Endothelial cell of umbilical vein (primary cell): Measurements from ENCODE around the gene SULT1A2. TPM values are rescaled to one million over a fixed set of nuclear protein-coding genes. Genes with fewer than 3 reads are reported as not detected.

Experiments used
- BruUV-seq: library from RNA; stranded (reverse); fragments of 400-500 nt; replicated peaks from 2 replicates; lab custom pipeline; 2021; lab: Mats Ljungman, UMichigan
- CTCF ChIA-PET: fragments of 300-600, 350-600 bp; sonication (Branson Sonifier 250); formaldehyde crosslinking; loops from one replicate; lab custom pipeline; 2021; ENCODE audit warnings: antibody characterized with exemption, inconsistent platforms; lab: Charles Lee
- POLR2A ChIA-PET: fragments of 300-600, 350-600 bp; sonication (Branson Sonifier 250); formaldehyde crosslinking; loops from one replicate; lab custom pipeline; 2021; ENCODE audit warnings: antibody characterized with exemption, inconsistent platforms; lab: Charles Lee
- DNase-seq: peaks from one replicate; pipeline ENCODE4 v3.0.0-alpha.2; 2011; ENCODE audit warnings: low read depth, low spot score
- FAIRE-seq: peaks from 2 replicates; lab custom pipeline; 2011; peaks lifted over from hg19 to GRCh38; lab: Jason Lieb, UNC
- H2AFZ ChIP-seq: 2 replicates; pipeline ENCODE4 v1.6.0; 2012; ENCODE audit warnings: low read depth, low read length, control low read depth, inconsistent platforms
- H3K27ac ChIP-seq: 2 replicates; pipeline ENCODE4 v1.5.1; 2011; ENCODE audit warnings: low read depth, mild to moderate bottlenecking, control low read depth, low read length, moderate library complexity; ENCODE audit not compliant: insufficient read depth
- H3K27me3 ChIP-seq, 2 experiments: 2 replicates each; pipeline versions ENCODE4 v1.6.0 to v1.6.1; 2011; ENCODE audit warnings: low read length in 2 of 2, mixed read lengths in 1 of 2; ENCODE audit not compliant: control insufficient read depth in 2 of 2, insufficient read depth in 2 of 2
- H3K36me3 ChIP-seq, 2 experiments: 2 replicates in 1 of 2; 3 replicates in 1 of 2; pipeline ENCODE4 v1.5.1; 2011; ENCODE audit warnings: low read length in 2 of 2, mild to moderate bottlenecking in 1 of 2, moderate library complexity in 1 of 2; ENCODE audit not compliant: control insufficient read depth in 2 of 2, insufficient read depth in 2 of 2; ENCODE audit errors: extremely low read depth in 1 of 2
- H3K4me1 ChIP-seq: 3 replicates; pipeline ENCODE4 v1.5.1; 2011; ENCODE audit warnings: mild to moderate bottlenecking, low read length; ENCODE audit not compliant: control insufficient read depth, insufficient read depth; ENCODE audit errors: extremely low read depth
- H3K4me2 ChIP-seq: 2 replicates; pipeline ENCODE4 v1.6.1; 2011; ENCODE audit warnings: low read length, control low read depth, mixed read lengths; ENCODE audit not compliant: insufficient read depth
- H3K4me3 ChIP-seq, 3 experiments: fragments of 200-600 bp in 1 of 3; sonication (generic), shearing (Covaris generic) in 1 of 3; replicated peaks in 1 of 3; 2 replicates each; pipeline ENCODE4 v1.5.1; 2011 to 2016; ENCODE audit warnings: control low read depth in 3 of 3, low read length in 3 of 3, mild to moderate bottlenecking in 2 of 3, inconsistent platforms in 1 of 3, low read depth in 1 of 3, moderate library complexity in 1 of 3; ENCODE audit not compliant: insufficient read depth in 1 of 3
- H3K79me2 ChIP-seq: 2 replicates; pipeline ENCODE4 v1.6.0; 2012; ENCODE audit warnings: low read length, inconsistent platforms; ENCODE audit not compliant: control insufficient read depth, insufficient read depth
- H3K9ac ChIP-seq: replicated peaks from 2 replicates; pipeline ENCODE3; 2011; ENCODE audit warnings: low read length, control low read depth; ENCODE audit not compliant: insufficient read depth; ENCODE audit errors: extremely low read depth
- H3K9me1 ChIP-seq: replicated peaks from 3 replicates; pipeline ENCODE4 v1.6.0; 2011; ENCODE audit warnings: mild to moderate bottlenecking, low read length; ENCODE audit not compliant: control insufficient read depth, insufficient read depth; ENCODE audit errors: extremely low read depth
- H3K9me3 ChIP-seq: replicated peaks from 2 replicates; pipeline ENCODE4 v1.5.1; 2012; ENCODE audit warnings: low read length, inconsistent platforms; ENCODE audit not compliant: control insufficient read depth, insufficient read depth
- H4K20me1 ChIP-seq: replicated peaks from 2 replicates; pipeline ENCODE3; 2011; ENCODE audit warnings: mild to moderate bottlenecking, low read length; ENCODE audit not compliant: control insufficient read depth, insufficient read depth; ENCODE audit errors: extremely low read depth
- CTCF ChIP-seq, 2 donors: IDR thresholded peaks; 1 replicate in 1 of 2; 2 replicates in 1 of 2; pipeline ENCODE4 v1.5.1; 2011; ENCODE audit warnings: low read length in 2 of 2, mild to moderate bottlenecking in 2 of 2, moderate library complexity in 2 of 2, control low read depth in 1 of 2, inconsistent platforms in 1 of 2, low read depth in 1 of 2; ENCODE audit not compliant: insufficient read depth in 1 of 2; ENCODE audit errors: extremely low read depth in 1 of 2
- EZH2 ChIP-seq: IDR thresholded peaks from 2 replicates; pipeline ENCODE4 v1.6.1; 2012; ENCODE audit warnings: borderline replicate concordance, low read depth, mild to moderate bottlenecking, moderate library complexity, low read length, inconsistent platforms; ENCODE audit not compliant: severe bottlenecking
- FOS ChIP-seq: IDR thresholded peaks from 2 replicates; pipeline ENCODE4 v1.6.1; 2011; ENCODE audit warnings: mild to moderate bottlenecking, low read length, moderate library complexity, borderline replicate concordance; ENCODE audit not compliant: insufficient read depth
- GATA2 ChIP-seq: IDR thresholded peaks from 2 replicates; pipeline ENCODE4 v1.7.0; 2011; ENCODE audit warnings: low read depth, mild to moderate bottlenecking, moderate library complexity, mixed read lengths, low read length; ENCODE audit not compliant: insufficient read length, insufficient read depth
- JUN ChIP-seq: IDR thresholded peaks from 2 replicates; pipeline ENCODE4 v1.6.1; 2011; ENCODE audit warnings: borderline replicate concordance, low read depth; ENCODE audit not compliant: insufficient read length, insufficient read depth
- MAX ChIP-seq: IDR thresholded peaks from 2 replicates; pipeline ENCODE4 v1.6.1; 2011; ENCODE audit not compliant: insufficient read depth, insufficient read length
- MYC ChIP-seq: IDR thresholded peaks from one replicate; pipeline ENCODE4 v1.6.1; 2011; ENCODE audit warnings: mild to moderate bottlenecking, low read depth, low read length
- POLR2A ChIP-seq: IDR thresholded peaks from 2 replicates; pipeline ENCODE4 v1.6.1; 2012; ENCODE audit warnings: low read depth, mild to moderate bottlenecking, control low read depth, low read length
- POLR2AphosphoS5 ChIP-seq: IDR thresholded peaks from 2 replicates; pipeline ENCODE4 v1.6.1; 2012; ENCODE audit warnings: low read depth, mild to moderate bottlenecking, control low read depth, low read length, moderate library complexity; ENCODE audit not compliant: insufficient read depth
- dilution Hi-C: fragments of 300-500 bp; cut with MboI; formaldehyde crosslinking; loops from one replicate; pipeline ENCODE4 v1.15.0; 2019; ENCODE audit warnings: low sequenced_read_pairs; ENCODE audit not compliant: extremely low pct_ligation_motif_present
- intact Hi-C: fragments of 100-400 bp; cut with micrococcal nuclease; formaldehyde crosslinking; loops from one replicate; pipeline ENCODE4 v1.10.0; 2022
- polyA plus RNA-seq, 4 experiments: library from polyadenylated mRNA; depleted of rRNA in 3 of 4; stranded (reverse) in 3 of 4; unstranded in 1 of 4; fragments of >200 nt; gene quantifications; 2 replicates each; pipeline versions ENCODE4 v1.2.1 to v1.2.3, GENCODE V29; 2011 to 2012; ENCODE audit warnings: missing spikeins in 1 of 4
- total RNA-seq: library from RNA; stranded (reverse); gene quantifications from 2 replicates; pipeline ENCODE4 v1.2.3, GENCODE V29; 2021

The SULT1A2 gene
- total and polyA plus RNA-seq, 2 donors (not counting 3 experiments of a cell fraction or from before 2014, with no cell fraction given): not detected

- Histone ChIP-seq H3K27ac (no peak overlapping the region), H3K4me3 (no peak overlapping the region), H4K20me1 (no peaks in the 10 kb centered on the region), H3K9me1 (no peaks in the 10 kb centered on the region), H3K4me1 (no peaks in the 10 kb centered on the region), H3K9me3 (no peaks in the 10 kb centered on the region), H3K27me3 (no peaks in the 10 kb centered on the region), H3K79me2 (no peaks in the 10 kb centered on the region), H3K36me3 (peaks cover 0 to 16% of the 10 kb centered on the region in 2 experiments), H3K4me2 (no peak overlapping the region), H3K9ac (no peak overlapping the region), H2AFZ (no peak overlapping the region)
- no TSS peak for BruUV-seq
- DNase-seq: no peak
- intact Hi-C loops: no loop called here
- dilution Hi-C loops: no loop called here
- TF ChIP-seq MYC (no peak), CTCF (IDR thresholded peaks at IDR 0.05; ENCODE audit: extremely low read depth in 1 of 2, insufficient read depth in 1 of 2, low read depth in 1 of 2, low read length in 2 of 2) (no peak), FOS (no peak), GATA2 (no peak), EZH2 (no peak), POLR2A (no peak), JUN (no peak), POLR2AphosphoS5 (no peak), MAX (no peak)
- POLR2A ChIA-PET: no interaction called here
- FAIRE-seq: no peak
- CTCF ChIA-PET: interaction anchor here (1.0 kb wide), 1 partner anchor 11 kb away, joined by 3 read pairs; no protein-coding TSS in a partner anchor
Observed at GRCh38 chr16:28592979-28593553, 3.8 kb downstream of the SULT1A2 start.
